Peyer's patch (tissue), 4 donors: Measurements from ENCODE around the gene BMP6.

Experiments
- CTCF ChIP-seq, 6 experiments: fragments of 450-650 bp in 4 of 6; fragments of 200-600 bp in 2 of 6; sonication (generic) in 1 of 6; IDR thresholded peaks; one replicate each; pipeline ENCODE4 v1.5.1; 2017 to 2019; ENCODE audit warnings: antibody characterized with exemption in 6 of 6, mild to moderate bottlenecking in 3 of 6, moderate library complexity in 1 of 6
- POLR2A ChIP-seq, 2 donors: fragments of 450-650 bp; IDR thresholded peaks; one replicate each; pipeline ENCODE4 v1.5.1; 2017; ENCODE audit warnings: antibody characterized with exemption in 2 of 2, mild to moderate bottlenecking in 2 of 2, moderate library complexity in 2 of 2

DNA sequence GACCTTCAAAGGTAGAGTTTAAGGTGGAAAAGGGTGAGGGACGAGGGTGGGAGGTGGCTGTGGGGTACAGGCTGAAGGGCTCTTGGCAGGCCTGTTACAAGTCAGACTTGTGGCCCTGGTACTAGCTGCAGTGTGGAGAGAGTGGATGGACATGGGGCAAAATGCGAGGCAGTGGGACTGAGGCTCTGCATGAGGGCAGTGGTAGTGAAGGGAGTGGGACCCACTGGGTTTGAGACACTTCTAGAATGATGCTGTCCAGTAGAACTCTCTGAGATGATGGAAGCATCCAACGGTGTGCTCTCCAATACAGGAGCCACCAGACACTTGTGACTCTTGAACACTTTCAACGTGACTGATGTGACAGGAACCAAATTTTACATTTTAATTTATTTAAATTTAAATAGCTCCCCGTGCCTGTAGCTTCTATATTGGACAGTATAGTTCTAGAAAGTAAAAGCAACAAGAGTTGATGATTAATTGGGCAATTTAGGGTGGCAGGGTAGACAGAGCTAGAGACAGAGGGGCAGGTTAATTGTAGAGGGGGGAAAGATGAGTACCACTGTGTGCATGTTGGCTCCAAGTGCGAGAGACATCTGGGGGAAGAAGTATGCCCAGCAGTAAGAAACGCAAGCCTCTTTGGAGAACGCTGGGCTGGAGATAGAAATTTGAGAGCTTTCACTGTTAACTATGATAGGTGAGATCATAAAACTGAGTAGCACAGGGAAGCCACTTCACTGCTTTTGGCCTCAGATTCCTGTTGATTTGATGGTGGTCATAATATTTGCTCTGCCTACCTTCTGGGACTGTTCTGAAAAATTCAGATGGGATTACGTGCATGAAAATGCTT, 107.2 kb downstream of the BMP6 start:
- TF ChIP-seq CTCF (IDR thresholded peaks at IDR 0.05), result no peak
- TF ChIP-seq POLR2A (IDR thresholded peaks at IDR 0.05), result no peak
